ENCODE data around the gene PODN.

- TF ChIP-seq RARB (CRISPR knock-in tag; IDR thresholded peaks at IDR 0.05) (no peak), CSDC2 (CRISPR knock-in tag; IDR thresholded peaks at IDR 0.05) (no peak), OSR1 (CRISPR knock-in tag; IDR thresholded peaks at IDR 0.05) (no peak), PPARA (CRISPR knock-in tag; IDR thresholded peaks at IDR 0.05; ENCODE audit: borderline replicate concordance) (no peak), ISL1 (CRISPR knock-in tag; IDR thresholded peaks at IDR 0.05) (no peak), ARNTL (CRISPR knock-in tag; IDR thresholded peaks at IDR 0.05; ENCODE audit: borderline replicate concordance, low read depth) (no peak), BACH2 (CRISPR knock-in tag; IDR thresholded peaks at IDR 0.05; ENCODE audit: borderline replicate concordance) (no peak), ZNF70 (CRISPR knock-in tag; IDR thresholded peaks at IDR 0.05) (no peak), CSRNP3 (CRISPR knock-in tag; IDR thresholded peaks at IDR 0.05) (no peak), TOX (CRISPR knock-in tag; IDR thresholded peaks at IDR 0.05; ENCODE audit: borderline replicate concordance) (no peak), ESRRG (CRISPR knock-in tag; IDR thresholded peaks at IDR 0.05) (no peak), ZFP30 (CRISPR knock-in tag; IDR thresholded peaks at IDR 0.05) (no peak)
- TF ChIP-seq, protein P1, sequence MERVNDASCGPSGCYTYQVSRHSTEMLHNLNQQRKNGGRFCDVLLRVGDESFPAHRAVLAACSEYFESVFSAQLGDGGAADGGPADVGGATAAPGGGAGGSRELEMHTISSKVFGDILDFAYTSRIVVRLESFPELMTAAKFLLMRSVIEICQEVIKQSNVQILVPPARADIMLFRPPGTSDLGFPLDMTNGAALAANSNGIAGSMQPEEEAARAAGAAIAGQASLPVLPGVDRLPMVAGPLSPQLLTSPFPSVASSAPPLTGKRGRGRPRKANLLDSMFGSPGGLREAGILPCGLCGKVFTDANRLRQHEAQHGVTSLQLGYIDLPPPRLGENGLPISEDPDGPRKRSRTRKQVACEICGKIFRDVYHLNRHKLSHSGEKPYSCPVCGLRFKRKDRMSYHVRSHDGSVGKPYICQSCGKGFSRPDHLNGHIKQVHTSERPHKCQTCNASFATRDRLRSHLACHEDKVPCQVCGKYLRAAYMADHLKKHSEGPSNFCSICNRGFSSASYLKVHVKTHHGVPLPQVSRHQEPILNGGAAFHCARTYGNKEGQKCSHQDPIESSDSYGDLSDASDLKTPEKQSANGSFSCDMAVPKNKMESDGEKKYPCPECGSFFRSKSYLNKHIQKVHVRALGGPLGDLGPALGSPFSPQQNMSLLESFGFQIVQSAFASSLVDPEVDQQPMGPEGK (CRISPR knock-in tag; IDR thresholded peaks at IDR 0.05; ENCODE audit: borderline replicate concordance) = no peak
- TF ChIP-seq, protein P2, sequence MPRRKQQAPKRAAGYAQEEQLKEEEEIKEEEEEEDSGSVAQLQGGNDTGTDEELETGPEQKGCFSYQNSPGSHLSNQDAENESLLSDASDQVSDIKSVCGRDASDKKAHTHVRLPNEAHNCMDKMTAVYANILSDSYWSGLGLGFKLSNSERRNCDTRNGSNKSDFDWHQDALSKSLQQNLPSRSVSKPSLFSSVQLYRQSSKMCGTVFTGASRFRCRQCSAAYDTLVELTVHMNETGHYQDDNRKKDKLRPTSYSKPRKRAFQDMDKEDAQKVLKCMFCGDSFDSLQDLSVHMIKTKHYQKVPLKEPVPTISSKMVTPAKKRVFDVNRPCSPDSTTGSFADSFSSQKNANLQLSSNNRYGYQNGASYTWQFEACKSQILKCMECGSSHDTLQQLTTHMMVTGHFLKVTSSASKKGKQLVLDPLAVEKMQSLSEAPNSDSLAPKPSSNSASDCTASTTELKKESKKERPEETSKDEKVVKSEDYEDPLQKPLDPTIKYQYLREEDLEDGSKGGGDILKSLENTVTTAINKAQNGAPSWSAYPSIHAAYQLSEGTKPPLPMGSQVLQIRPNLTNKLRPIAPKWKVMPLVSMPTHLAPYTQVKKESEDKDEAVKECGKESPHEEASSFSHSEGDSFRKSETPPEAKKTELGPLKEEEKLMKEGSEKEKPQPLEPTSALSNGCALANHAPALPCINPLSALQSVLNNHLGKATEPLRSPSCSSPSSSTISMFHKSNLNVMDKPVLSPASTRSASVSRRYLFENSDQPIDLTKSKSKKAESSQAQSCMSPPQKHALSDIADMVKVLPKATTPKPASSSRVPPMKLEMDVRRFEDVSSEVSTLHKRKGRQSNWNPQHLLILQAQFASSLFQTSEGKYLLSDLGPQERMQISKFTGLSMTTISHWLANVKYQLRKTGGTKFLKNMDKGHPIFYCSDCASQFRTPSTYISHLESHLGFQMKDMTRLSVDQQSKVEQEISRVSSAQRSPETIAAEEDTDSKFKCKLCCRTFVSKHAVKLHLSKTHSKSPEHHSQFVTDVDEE (CRISPR knock-in tag; IDR thresholded peaks at IDR 0.05) = no peak
Measured at GRCh38 chr1:53104289-53104913, 42.4 kb downstream of the PODN start.

All from SK-N-SH treated with all-trans-retinoic acid at 6 μM for 48 hours (cell line).